Trophoblast cell (in vitro differentiated cells and primary cell): ENCODE results near the gene PCBP4.

Experiments used
- DNase-seq, 2 donors: peaks; one replicate each; pipeline ENCODE4 v3.0.0-alpha.2; 2016
- H2AFZ ChIP-seq: 2 replicates; pipeline ENCODE4 v1.6.1; 2013; ENCODE audit warnings: low read length, moderate library complexity, mild to moderate bottlenecking; ENCODE audit not compliant: insufficient read depth, poor library complexity
- H2AK5ac ChIP-seq: 2 replicates; pipeline ENCODE4 v1.6.1; 2013; ENCODE audit warnings: mild to moderate bottlenecking, low read length
- H2BK120ac ChIP-seq: 2 replicates; pipeline ENCODE4 v1.6.1; 2013; ENCODE audit warnings: low read length, mild to moderate bottlenecking, moderate library complexity; ENCODE audit not compliant: insufficient read depth, poor library complexity
- H2BK12ac ChIP-seq: 2 replicates; pipeline ENCODE4 v1.6.1; 2013; ENCODE audit warnings: mild to moderate bottlenecking, low read length, moderate library complexity
- H2BK5ac ChIP-seq: 2 replicates; pipeline ENCODE4 v1.6.1; 2013; ENCODE audit warnings: low read length, low read depth, moderate library complexity, mild to moderate bottlenecking; ENCODE audit not compliant: poor library complexity
- H3K14ac ChIP-seq: 2 replicates; pipeline ENCODE4 v1.6.1; 2013; ENCODE audit warnings: mild to moderate bottlenecking, low read length
- H3K18ac ChIP-seq: 2 replicates; pipeline ENCODE4 v1.6.1; 2013; ENCODE audit warnings: mild to moderate bottlenecking, low read length
- H3K23ac ChIP-seq: 2 replicates; pipeline ENCODE4 v1.6.1; 2013; ENCODE audit warnings: low read length
- H3K27ac ChIP-seq: 2 replicates; pipeline ENCODE4 v1.5.1; 2013; ENCODE audit warnings: low read depth, mild to moderate bottlenecking, inconsistent platforms, low read length, moderate library complexity
- H3K27me3 ChIP-seq: 2 replicates; pipeline ENCODE4 v1.6.1; 2013; ENCODE audit warnings: inconsistent platforms, mild to moderate bottlenecking, low read length, moderate library complexity; ENCODE audit not compliant: insufficient read depth
- H3K36me3 ChIP-seq, 2 experiments: 1 replicate in 1 of 2; 2 replicates in 1 of 2; pipeline ENCODE4 v1.6.1; 2013; ENCODE audit warnings: low read length in 2 of 2, mild to moderate bottlenecking in 2 of 2, moderate library complexity in 1 of 2; ENCODE audit not compliant: insufficient read depth in 2 of 2, control insufficient read depth in 1 of 2
- H3K4ac ChIP-seq: 2 replicates; pipeline ENCODE4 v1.6.1; 2013; ENCODE audit warnings: low read depth, mild to moderate bottlenecking, low read length, moderate library complexity
- H3K4me1 ChIP-seq, 2 experiments: 1 replicate in 1 of 2; 2 replicates in 1 of 2; pipeline ENCODE4 v1.6.1; 2013; ENCODE audit warnings: low read length in 2 of 2, mild to moderate bottlenecking in 2 of 2, moderate library complexity in 1 of 2; ENCODE audit not compliant: insufficient read depth in 2 of 2, control insufficient read depth in 1 of 2
- H3K4me2 ChIP-seq: 2 replicates; pipeline ENCODE4 v1.6.1; 2013; ENCODE audit warnings: inconsistent platforms, mild to moderate bottlenecking, low read length, moderate library complexity
- H3K4me3 ChIP-seq: 2 replicates; pipeline ENCODE4 v1.5.1; 2013; ENCODE audit warnings: mild to moderate bottlenecking, low read depth, low read length, inconsistent platforms
- H3K79me1 ChIP-seq: one replicate; pipeline ENCODE4 v1.6.1; 2013; ENCODE audit warnings: low read length
- H3K79me2 ChIP-seq: 2 replicates; pipeline ENCODE4 v1.6.1; 2013; ENCODE audit warnings: low read length, mild to moderate bottlenecking; ENCODE audit not compliant: control insufficient read depth, insufficient read depth, poor library complexity
- H3K9ac ChIP-seq: 2 replicates; pipeline ENCODE4 v1.6.1; 2013; ENCODE audit warnings: mild to moderate bottlenecking, low read length
- H3K9me3 ChIP-seq: 2 replicates; pipeline ENCODE4 v1.6.1; 2013; ENCODE audit warnings: low read depth, mild to moderate bottlenecking, control low read depth, inconsistent platforms, low read length; ENCODE audit not compliant: insufficient read depth
- H4K12ac ChIP-seq: 2 replicates; pipeline ENCODE4 v1.6.1; 2013; ENCODE audit warnings: low read depth, mild to moderate bottlenecking, low read length, moderate library complexity
- H4K8ac ChIP-seq: 2 replicates; pipeline ENCODE4 v1.6.1; 2013; ENCODE audit warnings: low read depth, mild to moderate bottlenecking, low read length, moderate library complexity
- H4K91ac ChIP-seq: one replicate; pipeline ENCODE4 v1.6.1; 2013; ENCODE audit warnings: low read depth, mild to moderate bottlenecking, low read length, moderate library complexity
- WGBS: extraction: QIAGEN DNeasy Blood & Tissue Kit; methylation state at CpG from one replicate; pipeline ENCODE4 v1.1.7; 2013; ENCODE audit warnings: missing lambda C conversion rate; ENCODE audit not compliant: insufficient read length, insufficient coverage; ENCODE audit errors: extremely low coverage; 5-methylcytosine and 5-hydroxymethylcytosine counted together

PCBP4 gene

GRCh38 chr3:51958603-51959521 lies 8.4 kb downstream of the PCBP4 start:
- H3K4me2 ChIP-seq, result no peak overlapping the region
- H3K27ac ChIP-seq, result no peak overlapping the region
- H3K14ac ChIP-seq, result no peak overlapping the region
- no peak overlapping the region for H3K4me3 ChIP-seq
- H4K91ac ChIP-seq, result no peak overlapping the region
- no peak for DNase-seq
- H4K8ac ChIP-seq, result no peak overlapping the region
- WGBS, result no CpG with 5 or more reads among the region's 20 CpGs
- H3K79me2 ChIP-seq, result no peaks in the 10 kb centered on the region
- H2AFZ ChIP-seq, result no peak overlapping the region
- peaks cover 23% of the 10 kb centered on the region for H3K27me3 ChIP-seq
- H2BK5ac ChIP-seq, result no peak overlapping the region
- no peak overlapping the region for H4K12ac ChIP-seq
- no peak overlapping the region for H2AK5ac ChIP-seq
- no peak overlapping the region for H2BK12ac ChIP-seq
- no peak overlapping the region for H3K23ac ChIP-seq
- no peak overlapping the region for H3K9ac ChIP-seq
- H3K18ac ChIP-seq, result no peak overlapping the region
- no peak overlapping the region for H3K4ac ChIP-seq
- peaks cover 16 to 32% of the 10 kb centered on the region in 2 experiments for H3K36me3 ChIP-seq
- H3K4me1 ChIP-seq, result peaks cover 7 to 17% of the 10 kb centered on the region in 2 experiments
- peaks cover 3% of the 10 kb centered on the region for H3K9me3 ChIP-seq
- H2BK120ac ChIP-seq, result no peak overlapping the region
- H3K79me1 ChIP-seq, result no peaks in the 10 kb centered on the region

- Histone ChIP-seq H3K14ac (no peak overlapping the region), H3K4me3 (no peak overlapping the region), H4K91ac (no peak overlapping the region), H2BK120ac (no peak overlapping the region), H3K18ac (no peak overlapping the region), H3K36me3 (peaks cover 16 to 31% of the 10 kb centered on the region in 2 experiments), H2BK5ac (no peak overlapping the region), H3K27ac (no peak overlapping the region), H3K79me2 (no peaks in the 10 kb centered on the region), H3K79me1 (no peaks in the 10 kb centered on the region), H4K8ac (no peak overlapping the region), H3K9ac (no peak overlapping the region), H3K27me3 (peaks cover 28% of the 10 kb centered on the region), H4K12ac (no peak overlapping the region), H3K4ac (no peak overlapping the region), H2AK5ac (no peak overlapping the region), H3K4me1 (peaks cover 7 to 17% of the 10 kb centered on the region in 2 experiments), H2BK12ac (no peak overlapping the region), H3K23ac (no peak overlapping the region), H3K4me2 (no peak overlapping the region), H3K9me3 (peaks cover 3% of the 10 kb centered on the region), H2AFZ (no peak overlapping the region)
- DNase-seq, result no peak
- no CpG with 5 or more reads among the region's 15 CpGs for WGBS
Observed at GRCh38 chr3:51957520-51958205, 9.6 kb downstream of the PCBP4 start.

GRCh38 chr3:51955893-51956770 lies 11.1 kb downstream of the PCBP4 start:
- Histone ChIP-seq H3K4me3 (peak overlapping the region; percentile 52), H4K91ac (no peak overlapping the region), H2AFZ (peak overlapping the region; percentile 4), H3K4ac (no peak overlapping the region), H3K9me3 (peaks cover 3% of the 10 kb centered on the region), H2BK12ac (no peak overlapping the region), H3K14ac (no peak overlapping the region), H3K27ac (no peak overlapping the region), H3K27me3 (peaks cover 28% of the 10 kb centered on the region), H2BK120ac (no peak overlapping the region), H3K79me2 (no peaks in the 10 kb centered on the region), H3K4me2 (peak overlapping the region; percentile 84), H2BK5ac (no peak overlapping the region), H4K8ac (peak overlapping the region; percentile 40), H2AK5ac (no peak overlapping the region), H4K12ac (no peak overlapping the region), H3K79me1 (no peaks in the 10 kb centered on the region), H3K23ac (no peak overlapping the region), H3K9ac (peak overlapping the region; percentile 52), H3K36me3 (peaks cover 16 to 30% of the 10 kb centered on the region in 2 experiments), H3K18ac (no peak overlapping the region), H3K4me1 (peaks cover 7 to 17% of the 10 kb centered on the region in 2 experiments)
- no CpG with 5 or more reads among the region's 97 CpGs for WGBS
- DNase-seq, result peak; percentile 58 to 74
